Cardiac ventricle fibroblast (primary cell): Measurements from ENCODE around the gene SCARB2. TPM values are rescaled to one million over a fixed set of nuclear protein-coding genes. Genes with fewer than 3 reads are reported as not detected.

Source experiments
- total RNA-seq: library from RNA; depleted of rRNA; stranded (reverse); fragments of >200 nt; gene quantifications from 2 replicates; pipeline ENCODE4 v1.2.3, GENCODE V29; 2015

The SCARB2 gene, protein sequence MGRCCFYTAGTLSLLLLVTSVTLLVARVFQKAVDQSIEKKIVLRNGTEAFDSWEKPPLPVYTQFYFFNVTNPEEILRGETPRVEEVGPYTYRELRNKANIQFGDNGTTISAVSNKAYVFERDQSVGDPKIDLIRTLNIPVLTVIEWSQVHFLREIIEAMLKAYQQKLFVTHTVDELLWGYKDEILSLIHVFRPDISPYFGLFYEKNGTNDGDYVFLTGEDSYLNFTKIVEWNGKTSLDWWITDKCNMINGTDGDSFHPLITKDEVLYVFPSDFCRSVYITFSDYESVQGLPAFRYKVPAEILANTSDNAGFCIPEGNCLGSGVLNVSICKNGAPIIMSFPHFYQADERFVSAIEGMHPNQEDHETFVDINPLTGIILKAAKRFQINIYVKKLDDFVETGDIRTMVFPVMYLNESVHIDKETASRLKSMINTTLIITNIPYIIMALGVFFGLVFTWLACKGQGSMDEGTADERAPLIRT
- total RNA-seq = 194 and 240 TPM in 2 replicates

DNA sequence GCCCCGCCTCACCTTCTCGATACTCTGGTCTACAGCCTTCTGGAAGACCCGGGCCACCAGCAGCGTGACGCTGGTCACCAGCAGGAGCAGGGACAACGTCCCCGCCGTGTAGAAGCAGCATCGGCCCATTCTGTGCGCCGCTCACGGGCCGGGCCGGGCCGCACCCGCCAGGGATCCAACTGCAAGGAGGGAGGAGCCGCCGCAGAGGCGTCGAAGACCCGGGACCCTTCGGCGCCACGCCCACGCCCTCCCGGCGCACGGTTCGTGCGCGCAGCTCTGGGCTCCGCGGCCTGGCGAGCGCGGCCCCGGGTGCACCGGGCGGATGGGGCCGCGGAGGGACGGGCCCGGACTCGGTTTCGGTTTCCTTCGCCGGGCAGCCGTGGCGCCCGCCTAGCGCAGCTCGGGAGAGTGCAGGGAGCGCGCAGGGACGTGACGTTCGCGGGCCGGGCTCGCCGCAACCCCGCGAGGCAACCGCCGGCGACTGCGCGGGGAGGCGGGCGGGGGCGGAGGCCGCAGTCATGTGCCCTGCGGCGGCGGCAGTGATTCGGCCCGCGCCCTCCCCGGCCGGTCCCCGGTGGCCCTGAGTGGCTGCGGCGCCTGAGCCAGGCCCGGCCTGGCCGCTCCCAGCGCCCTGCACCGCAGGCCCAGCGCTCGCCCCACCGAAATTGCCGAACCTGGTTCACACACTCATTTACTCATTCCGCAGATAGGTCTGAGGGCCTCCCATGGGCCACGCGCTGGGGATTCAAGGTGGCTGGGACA is at the start of gene SCARB2:
TSS of gene SCARB2 (minus strand) at position 410 of the 762 bp plus-strand sequence. CDS start at position 129, 281 bp downstream.

DNA sequence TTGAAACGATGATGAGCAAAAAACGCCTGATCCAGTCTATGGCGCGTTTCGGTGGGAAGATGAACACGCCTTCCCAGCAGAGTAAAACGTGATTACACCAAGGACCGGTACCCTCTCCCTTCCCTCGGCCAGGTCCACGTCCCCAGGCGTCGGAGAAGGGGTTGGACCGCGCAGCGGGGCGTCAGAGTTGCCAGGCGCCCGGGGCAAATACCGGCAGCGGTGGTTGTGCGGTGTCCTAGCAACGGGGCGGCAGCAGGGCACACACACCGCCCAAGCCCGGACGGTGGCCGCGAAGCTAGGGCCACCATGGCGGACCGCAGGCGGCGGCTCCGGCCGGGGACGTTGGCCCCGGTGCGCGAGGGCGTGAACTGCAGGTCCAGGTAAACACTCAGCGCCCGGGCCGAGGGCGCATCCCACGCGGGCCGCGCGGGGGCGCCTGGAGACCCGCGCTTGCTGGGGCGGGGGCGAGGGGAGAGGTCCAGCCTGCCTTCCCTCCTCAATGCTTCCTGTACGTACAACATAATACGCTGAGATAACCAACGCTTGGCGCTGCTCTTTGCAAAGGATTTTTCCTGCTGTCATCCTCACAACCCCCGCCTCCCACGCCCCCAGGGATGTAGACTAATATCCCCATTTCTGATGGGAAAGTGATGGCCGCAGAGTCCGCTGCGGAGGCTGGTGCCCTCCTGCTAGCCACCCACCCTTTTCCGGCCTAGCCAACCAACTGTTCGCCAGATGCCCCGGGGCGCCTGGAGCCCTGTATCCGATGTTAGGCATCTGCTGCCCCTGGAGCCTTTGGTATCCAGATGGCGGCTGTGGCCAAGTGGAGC is 38.0 kb upstream of the SCARB2 start, which contains the start of gene FAM47E:
TSS of gene FAM47E (plus strand) at position 281 of the 830 bp plus-strand sequence. CDS start at position 307, 26 bp downstream.

DNA sequence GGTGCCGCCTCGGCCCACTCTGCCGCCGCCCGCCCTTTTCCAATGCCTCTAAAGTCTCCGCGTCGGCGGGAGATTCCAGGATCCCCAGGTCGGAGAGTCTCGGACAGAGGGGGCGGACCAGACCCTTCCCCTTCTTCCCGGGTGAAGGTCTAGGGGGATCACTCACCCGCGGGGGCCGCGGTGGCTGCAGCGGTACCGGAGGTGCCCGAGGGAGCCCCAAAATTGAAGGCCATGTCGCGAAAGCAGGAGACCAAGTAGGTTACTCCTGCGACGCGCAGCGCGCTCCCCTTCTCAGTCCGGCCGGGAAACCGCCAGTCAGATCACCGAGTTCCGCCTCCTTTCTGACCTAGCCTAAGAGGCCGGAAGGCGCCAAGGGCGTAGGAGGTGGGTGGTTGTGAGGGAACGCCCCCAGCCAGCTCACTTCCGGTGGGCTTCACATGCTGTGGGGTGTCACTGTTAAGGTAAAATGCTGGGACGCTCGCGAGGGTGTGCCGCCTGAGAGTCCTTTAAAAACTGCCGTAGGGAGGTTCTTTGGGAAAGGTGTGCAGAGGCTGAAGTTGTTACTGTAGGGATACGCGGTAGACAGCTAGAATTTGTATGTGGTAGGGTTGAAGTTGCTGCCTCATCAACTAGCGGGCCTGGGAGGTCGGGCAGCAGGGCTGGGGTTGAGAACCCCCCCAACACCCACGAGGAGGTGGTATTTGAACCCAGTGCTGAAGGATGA is 65.3 kb downstream of the SCARB2 start, which contains the start of gene NUP54:
TSS of gene NUP54 (minus strand) at position 256 of the 724 bp plus-strand sequence. CDS start at position 233, 23 bp downstream.

Other genes starting within 250 kb of the SCARB2 start
- gene SDAD1, start 222.9 kb downstream of the SCARB2 start, total RNA-seq = 23.4 and 28.5 TPM in 2 replicates
- gene CXCL9, start 206.3 kb downstream of the SCARB2 start, total RNA-seq = not detected in 2 replicates
- gene CXCL10, start 190.3 kb downstream of the SCARB2 start, total RNA-seq = not detected in 2 replicates
- not detected in 2 replicates for gene CXCL11, start 177.8 kb downstream of the SCARB2 start, total RNA-seq
- gene ART3, start 139.1 kb downstream of the SCARB2 start, total RNA-seq = not detected in 2 replicates
- 23.0 and 30.6 TPM in 2 replicates for gene NUP54, start 65.4 kb downstream of the SCARB2 start, total RNA-seq
- gene FAM47E, start 37.9 kb upstream of the SCARB2 start, total RNA-seq = 0.44 and 0.78 TPM in 2 replicates
- 2.4 and 7.1 TPM in 2 replicates for gene STBD1, start 92.9 kb upstream of the SCARB2 start, total RNA-seq
- 0.05 and 0.06 TPM in 2 replicates for gene CCDC158, start 207.3 kb upstream of the SCARB2 start, total RNA-seq
- gene SHROOM3, start 221.4 kb upstream of the SCARB2 start, total RNA-seq = 1.6 and 2.1 TPM in 2 replicates